ENCODE data around the gene GSTM1.
A peak's percentile ranks its signal among the peaks of the same experiment; 100 is the strongest.
"Not testable (repeated sequence)": the region's sequence is repeated elsewhere in the genome, so short reads cannot be mapped to it uniquely, and the experiment has no call there.

Gene GSTM1

GRCh38 chr1:109660691-109661026 is 27.0 kb upstream of the GSTM1 start:
- not testable (repeated sequence) for DNase-seq

GRCh38 chr1:109661391-109661790 is 26.2 kb upstream of the GSTM1 start:
- no peak for DNase-seq

GRCh38 chr1:109664671-109665070 is 22.9 kb upstream of the GSTM1 start:
- DNase-seq: no peak

GRCh38 chr1:109667452-109668122 is 20.0 kb upstream of the GSTM1 start, which contains the start of gene GSTM2:
Gene GSTM2 (plus strand): TSS chr1:109668057. CDS start chr1:109668116, 59 bp downstream.
- DNase-seq: peak; percentile 89

GRCh38 chr1:109668123-109668775 is 19.4 kb upstream of the GSTM1 start:
- DNase-seq: peak; percentile 35

GRCh38 chr1:109669246-109669948 is 18.2 kb upstream of the GSTM1 start:
- no peak for DNase-seq

GRCh38 chr1:109669949-109670302 is 17.7 kb upstream of the GSTM1 start:
- DNase-seq: not testable (repeated sequence)

GRCh38 chr1:109671067-109671466 is 16.6 kb upstream of the GSTM1 start:
- DNase-seq: no peak

GRCh38 chr1:109673861-109674260 is 13.8 kb upstream of the GSTM1 start:
- DNase-seq: not testable (repeated sequence)

GRCh38 chr1:109676683-109677381 is 10.8 kb upstream of the GSTM1 start:
- DNase-seq: not testable (repeated sequence)

GRCh38 chr1:109677459-109677858 is 10.2 kb upstream of the GSTM1 start:
- DNase-seq: no peak

GRCh38 chr1:109678637-109679036 is 9.0 kb upstream of the GSTM1 start:
- DNase-seq: not testable (repeated sequence)

- not testable (repeated sequence) for DNase-seq
Measured at GRCh38 chr1:109684777-109685176, 2.8 kb upstream of the GSTM1 start.

GRCh38 chr1:109685399-109685798 is 2.2 kb upstream of the GSTM1 start:
- DNase-seq: not testable (repeated sequence)

- not testable (repeated sequence) for DNase-seq
Measured at GRCh38 chr1:109685890-109686289, 1.7 kb upstream of the GSTM1 start.

GRCh38 chr1:109687109-109687508 is 508 bp upstream of the GSTM1 start:
- not testable (repeated sequence) for DNase-seq

- no peak for DNase-seq
Measured at GRCh38 chr1:109689844-109690405, 2.3 kb downstream of the GSTM1 start.

GRCh38 chr1:109691759-109692158 is 4.1 kb downstream of the GSTM1 start:
- no peak for DNase-seq

GRCh38 chr1:109694400-109694799 is 6.8 kb downstream of the GSTM1 start:
- not testable (repeated sequence) for DNase-seq

- DNase-seq: not testable (repeated sequence)
Measured at GRCh38 chr1:109695138-109695537, 7.5 kb downstream of the GSTM1 start.

- DNase-seq: no peak
Measured at GRCh38 chr1:109697066-109697465, 9.4 kb downstream of the GSTM1 start.

- not testable (repeated sequence) for DNase-seq
Measured at GRCh38 chr1:109697861-109698260, 10.2 kb downstream of the GSTM1 start.

- not testable (repeated sequence) for DNase-seq
Measured at GRCh38 chr1:109702940-109703339, 15.3 kb downstream of the GSTM1 start.

All from retina (tissue), 1 donor.